NCI-H1417 treated with DMSO at 0.1 percent for 48 hours (cell line): ENCODE measurements around the gene TULP3.
A peak's percentile ranks its signal among the peaks of the same experiment; 100 is the strongest.
"Not testable (repeated sequence)": the region's sequence is repeated elsewhere in the genome, so short reads cannot be mapped to it uniquely, and the experiment has no call there.

Experiments
- DNase-seq: peaks from one replicate; lab custom pipeline; 2025; lab: John Stamatoyannopoulos, UW

The TULP3 gene, protein sequence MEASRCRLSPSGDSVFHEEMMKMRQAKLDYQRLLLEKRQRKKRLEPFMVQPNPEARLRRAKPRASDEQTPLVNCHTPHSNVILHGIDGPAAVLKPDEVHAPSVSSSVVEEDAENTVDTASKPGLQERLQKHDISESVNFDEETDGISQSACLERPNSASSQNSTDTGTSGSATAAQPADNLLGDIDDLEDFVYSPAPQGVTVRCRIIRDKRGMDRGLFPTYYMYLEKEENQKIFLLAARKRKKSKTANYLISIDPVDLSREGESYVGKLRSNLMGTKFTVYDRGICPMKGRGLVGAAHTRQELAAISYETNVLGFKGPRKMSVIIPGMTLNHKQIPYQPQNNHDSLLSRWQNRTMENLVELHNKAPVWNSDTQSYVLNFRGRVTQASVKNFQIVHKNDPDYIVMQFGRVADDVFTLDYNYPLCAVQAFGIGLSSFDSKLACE

DNA sequence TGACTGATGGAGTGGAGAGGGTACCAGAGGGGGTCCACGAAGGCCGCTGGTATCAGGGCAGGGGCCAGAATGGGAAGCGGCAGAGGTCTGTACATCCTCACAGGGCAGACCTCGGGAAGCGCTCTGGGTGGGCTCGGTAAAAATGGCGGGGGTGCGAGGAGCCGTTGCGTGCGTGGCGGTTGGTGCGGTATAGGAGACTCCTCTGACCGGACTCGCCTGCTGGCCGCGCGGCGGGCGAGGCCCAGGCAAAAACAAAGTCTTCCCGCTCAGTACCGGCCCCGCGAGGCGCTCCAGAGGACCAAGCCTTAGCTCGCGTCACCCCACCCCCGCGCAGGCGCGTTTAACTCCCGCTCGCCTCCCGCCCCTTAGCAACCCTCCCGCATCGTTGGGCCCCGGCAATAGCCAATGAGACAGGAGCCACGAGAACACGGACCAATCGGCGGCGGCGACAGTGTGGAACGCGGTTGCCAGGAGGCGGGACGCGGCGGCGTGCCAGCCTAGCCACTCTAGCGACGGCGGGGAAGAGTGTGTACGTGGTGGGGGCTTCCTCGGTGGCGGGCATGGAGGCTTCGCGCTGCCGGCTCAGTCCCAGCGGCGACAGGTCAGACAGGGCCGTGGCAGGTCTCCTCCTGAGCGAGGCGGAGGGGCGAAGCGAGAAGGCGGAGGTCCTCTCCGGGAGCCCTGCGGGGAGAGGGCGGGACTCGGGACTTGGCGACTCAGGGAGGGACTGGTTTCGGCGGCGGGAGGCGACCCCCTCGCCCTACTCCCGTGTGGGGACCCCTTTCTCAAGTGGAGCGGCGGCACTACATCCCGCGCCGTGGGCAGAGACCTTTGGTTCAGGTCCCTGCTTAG lies at the start of gene TULP3:
Gene TULP3, plus strand, starts transcription at position 504 of the 852 bp plus-strand sequence. Its CDS starts 57 bp downstream, at position 561.
- DNase-seq = peak; percentile 96

DNA sequence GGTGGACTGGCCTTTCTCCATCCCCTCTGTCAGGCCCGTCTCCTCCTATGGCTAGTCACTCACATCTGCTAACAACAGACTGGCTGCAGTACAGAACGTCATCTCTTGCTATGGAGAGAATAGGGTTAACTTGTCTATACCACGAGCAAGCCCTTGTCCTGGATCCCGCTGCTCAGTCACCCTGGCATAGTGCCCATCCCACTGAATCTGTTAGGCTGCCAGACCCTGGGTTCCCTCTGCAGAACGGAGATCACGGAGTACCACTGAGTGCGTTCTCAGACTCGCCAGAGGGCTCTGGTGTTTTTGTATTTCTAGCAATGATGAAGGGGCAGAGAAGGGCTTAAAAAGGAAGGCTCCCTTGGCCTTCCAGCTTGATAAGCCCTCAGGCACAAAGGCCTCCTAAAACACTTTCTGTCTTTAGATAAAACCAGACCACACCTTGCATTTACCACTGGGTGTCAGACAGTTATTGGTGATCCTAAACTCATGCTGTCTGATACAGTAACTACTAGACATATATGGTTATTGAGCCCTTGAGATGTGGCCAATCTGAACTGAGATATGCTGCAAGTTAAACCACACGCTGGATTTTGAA lies 49.5 kb upstream of the TULP3 start:
- no peak for DNase-seq

DNA sequence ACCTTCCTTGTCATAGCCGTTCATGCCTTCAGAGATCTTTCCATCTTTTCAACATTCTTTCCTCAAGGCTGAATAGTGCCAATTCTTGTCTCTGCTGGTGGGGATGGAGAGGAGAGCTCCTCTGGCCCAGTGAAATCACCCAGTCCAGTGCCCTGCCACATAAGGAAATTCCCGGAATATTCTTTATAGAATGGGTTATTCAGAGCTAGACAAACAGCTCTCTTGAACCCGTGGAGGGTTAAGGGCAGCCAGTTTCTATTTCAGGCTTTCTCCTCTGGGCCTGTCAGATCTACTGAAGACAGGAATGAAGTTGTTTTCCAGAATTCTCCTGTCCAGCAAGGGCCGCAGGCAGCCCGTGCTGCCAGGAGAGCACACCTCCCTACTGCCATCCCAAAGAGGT lies 47.7 kb upstream of the TULP3 start:
- DNase-seq = no peak

DNA sequence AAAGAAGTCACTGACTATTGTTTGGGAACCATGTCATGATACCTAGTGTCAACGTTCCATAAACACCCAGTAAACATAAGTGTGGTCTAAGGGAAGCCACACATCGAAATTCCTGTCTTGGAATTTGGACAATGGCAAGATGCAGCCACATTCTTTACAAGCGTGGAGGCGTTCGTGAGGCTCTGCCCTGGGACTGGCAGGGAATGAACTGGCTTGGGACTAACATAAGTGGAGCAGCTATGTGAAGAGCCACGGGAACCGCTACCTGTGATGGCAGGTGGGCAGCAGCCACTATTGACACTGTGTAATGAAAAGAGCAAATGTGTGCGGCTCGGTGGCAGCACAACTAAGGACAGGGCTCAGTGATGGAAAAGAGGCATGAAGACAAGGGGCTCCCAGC lies 45.9 kb upstream of the TULP3 start:
- no peak for DNase-seq

DNA sequence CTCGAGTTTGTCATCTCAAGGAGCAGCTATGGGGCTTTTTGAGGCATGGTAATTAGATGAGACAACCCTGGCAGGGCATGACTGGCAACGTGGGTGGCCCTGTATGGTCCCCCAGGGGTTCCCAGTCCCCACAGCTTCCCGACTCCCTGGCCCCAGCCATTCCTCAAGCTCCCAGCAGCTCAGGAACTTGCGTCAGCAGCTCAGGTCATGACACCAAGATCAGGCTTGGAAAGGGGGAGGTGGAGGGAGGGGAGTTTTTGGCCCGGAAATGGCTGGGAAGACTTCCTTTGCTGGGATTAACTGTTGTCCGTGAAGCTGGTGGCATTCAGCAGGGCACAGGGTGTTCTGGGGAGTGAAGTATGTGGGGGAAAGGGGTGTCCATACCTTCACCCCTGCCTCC lies 45.4 kb upstream of the TULP3 start:
- no peak for DNase-seq

DNA sequence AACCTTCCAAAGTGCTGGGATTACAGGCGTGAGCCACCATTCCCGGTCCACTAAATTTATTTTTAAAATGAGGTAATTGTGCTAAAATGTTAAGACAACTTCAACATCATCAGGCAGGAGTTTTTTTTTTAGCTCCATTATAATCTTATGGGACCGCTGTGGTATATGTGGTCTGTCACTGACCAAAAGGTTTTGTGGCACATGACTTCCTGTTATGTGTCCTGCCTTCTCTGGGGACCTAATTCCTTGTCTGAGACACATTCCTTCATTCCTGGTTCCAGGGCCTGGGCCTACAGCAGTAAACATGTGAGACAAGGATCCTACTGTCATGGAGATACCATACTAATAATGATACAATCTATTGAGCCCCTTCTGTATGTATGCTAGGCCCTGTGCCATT lies 38.8 kb upstream of the TULP3 start:
- no peak for DNase-seq

DNA sequence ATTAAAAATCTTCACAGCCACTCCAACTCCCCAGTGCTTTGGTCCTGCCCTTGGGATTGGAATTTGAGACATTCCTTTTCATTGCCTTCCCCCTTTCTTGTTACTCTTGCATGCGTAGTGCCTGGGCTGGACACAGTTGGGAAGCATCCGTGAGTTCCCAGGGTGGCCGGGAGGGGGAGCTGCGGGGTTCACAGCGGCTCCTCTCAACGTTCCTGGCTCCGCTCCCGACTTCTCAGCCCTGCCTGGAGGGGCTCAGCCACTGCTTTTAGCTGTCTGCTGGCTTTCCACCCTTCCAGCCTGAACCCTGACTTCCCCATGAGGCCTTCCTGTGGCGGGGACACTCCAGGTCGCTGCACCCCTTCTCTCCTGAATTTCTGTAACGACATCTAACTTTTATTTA lies 37.1 kb upstream of the TULP3 start:
- no peak for DNase-seq

DNA sequence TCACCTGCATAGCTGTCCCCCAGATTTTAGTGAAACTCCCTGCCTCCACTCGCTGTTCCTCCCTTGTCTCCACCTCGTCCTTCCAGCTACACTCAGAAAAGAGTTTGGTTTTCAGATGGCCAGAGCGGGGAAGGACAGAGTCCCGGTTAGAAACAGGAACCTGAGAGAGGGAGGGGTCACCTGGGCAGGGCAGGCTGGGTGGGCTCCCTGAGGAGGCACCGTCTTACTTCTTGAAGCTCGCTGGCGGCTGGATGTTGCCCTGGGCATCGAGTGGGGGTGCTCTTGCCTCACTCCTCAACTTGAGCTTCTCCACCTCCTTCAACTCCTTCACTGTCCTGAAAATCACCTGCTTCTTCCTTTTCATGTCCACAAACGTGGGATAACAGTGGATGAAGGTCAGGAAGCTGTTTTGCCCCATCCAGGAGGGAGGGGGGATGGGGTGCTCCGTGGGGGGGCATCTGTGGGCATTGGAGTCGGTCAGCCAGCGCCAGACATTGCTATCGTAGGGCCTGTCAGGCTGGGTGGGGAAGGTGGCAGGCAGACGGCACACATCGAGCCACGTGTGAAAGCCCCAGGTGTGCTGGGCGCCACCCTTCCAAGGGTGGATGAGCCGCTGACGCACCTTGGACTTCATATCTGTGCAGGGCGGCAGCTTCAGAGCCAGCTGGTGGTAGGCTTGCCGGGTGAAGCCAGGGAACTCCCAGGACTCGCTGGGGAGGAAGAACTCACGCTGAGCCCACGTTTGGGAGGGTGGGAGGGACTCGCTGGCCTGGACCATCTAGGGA lies 35.8 kb upstream of the TULP3 start:
- no peak for DNase-seq

DNA sequence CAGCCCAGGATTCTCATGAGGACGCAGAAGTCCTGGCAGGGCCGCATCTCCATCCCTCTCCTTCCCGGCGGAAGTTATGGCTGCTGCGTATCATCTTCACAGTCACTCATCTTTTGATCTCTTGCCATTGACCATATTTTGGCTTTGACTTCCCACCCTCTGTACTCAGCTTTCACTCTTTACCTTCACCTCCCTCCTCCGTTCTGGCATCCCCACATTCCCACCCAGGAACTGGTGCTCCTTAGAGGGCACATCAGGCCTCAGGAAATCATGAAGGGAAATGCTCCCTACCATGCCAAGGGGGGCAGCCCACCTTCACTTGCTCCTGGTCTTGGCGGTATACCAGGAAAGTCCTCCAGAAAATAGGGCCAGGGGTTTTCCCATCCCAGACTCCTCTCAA lies 35.1 kb upstream of the TULP3 start:
- no peak for DNase-seq

DNA sequence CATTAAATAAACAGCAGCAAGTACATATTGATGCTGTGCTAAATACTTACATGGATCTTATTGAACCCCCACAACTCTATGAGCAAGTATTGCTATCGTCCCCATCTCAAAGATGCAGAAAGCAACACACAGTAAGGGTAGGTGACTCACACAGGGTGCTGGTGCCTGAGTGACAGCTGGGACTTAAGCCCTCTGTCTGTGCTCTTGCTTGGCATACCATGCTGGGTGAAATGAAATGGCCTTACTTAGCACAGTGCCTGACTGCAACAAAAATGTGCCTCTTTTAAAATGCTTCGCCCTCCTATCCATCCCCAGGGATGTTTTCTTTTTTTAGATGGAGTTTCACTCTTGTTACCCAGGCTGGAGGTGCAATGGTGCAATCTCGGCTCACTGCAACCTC lies 34.6 kb upstream of the TULP3 start:
- DNase-seq = no peak

DNA sequence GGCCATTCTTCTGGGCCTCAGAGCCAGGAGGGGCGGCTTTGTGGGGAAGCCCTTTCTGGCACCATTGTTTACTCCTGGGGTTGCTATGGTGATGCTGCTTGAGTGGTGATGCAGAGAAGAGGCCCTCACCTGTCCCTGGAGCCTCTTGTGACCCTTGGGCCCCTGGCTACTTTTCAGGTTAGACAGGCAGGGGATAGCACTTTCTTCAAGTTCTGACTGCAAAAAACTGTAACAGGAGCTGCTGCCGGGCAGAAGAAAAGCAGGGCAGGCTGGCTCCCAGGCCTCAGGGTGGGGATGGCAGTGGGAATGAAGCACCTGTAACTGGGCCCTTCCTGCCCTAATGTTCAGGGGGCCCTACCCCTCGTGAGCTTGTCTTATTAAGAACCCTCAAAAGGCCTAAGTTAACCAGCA lies 33.7 kb upstream of the TULP3 start, which contains the start of gene TEX52:
Gene TEX52, minus strand, starts transcription at position 19 of the 411 bp plus-strand sequence. Its CDS starts 13 bp downstream, at position 6.
- no peak for DNase-seq

DNA sequence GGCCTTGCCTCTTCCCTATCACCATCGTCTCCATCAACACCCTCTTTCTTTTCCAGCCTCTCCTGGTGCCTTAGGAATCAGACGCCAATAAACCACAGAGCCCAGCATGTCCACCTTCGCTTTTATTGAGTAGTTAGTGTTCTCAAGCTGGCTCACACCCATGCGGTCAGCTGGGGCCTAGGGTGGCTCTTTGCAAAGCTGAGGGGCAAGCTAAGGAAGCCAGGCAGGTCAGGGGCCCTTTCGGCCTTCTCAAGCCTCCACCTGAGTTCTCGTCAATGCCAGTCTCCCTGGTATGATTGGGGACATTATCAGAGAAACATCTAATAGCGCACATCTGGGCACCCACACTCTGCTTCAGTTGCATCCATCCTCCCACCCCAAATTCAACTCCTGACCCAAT lies 33.1 kb upstream of the TULP3 start:
- no peak for DNase-seq

DNA sequence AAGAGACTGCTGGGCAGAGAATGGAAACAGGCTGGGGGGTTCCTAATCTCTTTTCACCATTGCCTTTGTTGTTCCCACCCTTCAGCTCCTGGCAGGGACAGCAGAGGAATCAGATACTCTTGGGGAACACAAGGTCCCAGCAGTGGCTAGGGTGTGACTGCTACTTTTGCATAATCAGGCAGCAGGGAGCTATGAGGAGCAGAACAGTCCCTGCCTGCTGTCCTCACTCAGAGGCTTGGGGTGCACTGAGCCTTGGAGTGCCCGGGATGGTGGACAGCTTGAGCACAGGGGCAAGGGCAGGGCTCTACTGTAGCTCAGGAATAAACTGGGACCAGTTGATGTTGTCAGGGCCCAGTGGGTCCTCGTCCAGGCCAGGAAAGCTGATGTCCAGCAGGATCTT lies 32.4 kb upstream of the TULP3 start:
- no peak for DNase-seq

DNA sequence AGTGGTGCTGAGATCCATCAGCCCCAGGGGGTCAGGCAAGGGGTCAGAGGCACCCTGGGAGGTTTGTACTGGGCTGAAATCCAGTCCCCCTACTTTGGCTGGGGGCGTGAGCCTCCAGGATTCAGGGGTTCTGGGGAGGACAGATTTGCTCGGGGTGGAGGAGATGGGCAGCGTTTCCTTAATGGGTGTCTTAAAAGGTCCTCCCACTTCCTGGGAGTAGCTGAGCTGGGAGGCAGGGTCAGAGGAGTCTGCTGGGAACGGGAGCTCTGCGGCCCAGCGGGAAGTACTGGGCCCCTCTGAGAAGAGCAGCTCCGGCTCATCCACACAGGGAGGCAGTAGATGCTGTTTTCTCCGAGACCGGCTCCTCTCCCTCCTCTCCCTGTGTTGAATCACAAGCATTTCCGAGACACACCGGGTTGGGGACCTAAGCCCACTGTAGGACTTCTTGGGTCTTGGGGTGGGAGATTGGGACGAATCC lies 31.7 kb upstream of the TULP3 start:
- DNase-seq = no peak

DNA sequence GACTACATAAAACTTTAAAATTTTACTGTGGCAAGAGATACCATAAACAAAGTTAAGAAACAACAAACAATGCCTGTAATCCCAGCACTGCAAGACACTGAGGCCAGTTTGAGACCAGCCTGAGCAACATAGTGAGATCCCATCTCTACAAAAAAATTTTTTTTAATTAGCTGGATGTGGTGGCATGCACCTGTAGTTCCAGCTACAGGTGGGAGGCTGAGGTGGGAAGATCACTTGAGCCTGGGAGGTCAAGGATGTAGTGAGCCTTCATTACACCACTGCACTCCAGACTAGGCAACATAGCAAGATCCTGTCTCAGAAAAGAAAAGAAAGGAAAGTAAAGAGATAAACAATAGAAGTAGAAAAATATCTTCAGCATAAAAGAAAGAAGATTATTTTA lies 30.5 kb upstream of the TULP3 start:
- no peak for DNase-seq

DNA sequence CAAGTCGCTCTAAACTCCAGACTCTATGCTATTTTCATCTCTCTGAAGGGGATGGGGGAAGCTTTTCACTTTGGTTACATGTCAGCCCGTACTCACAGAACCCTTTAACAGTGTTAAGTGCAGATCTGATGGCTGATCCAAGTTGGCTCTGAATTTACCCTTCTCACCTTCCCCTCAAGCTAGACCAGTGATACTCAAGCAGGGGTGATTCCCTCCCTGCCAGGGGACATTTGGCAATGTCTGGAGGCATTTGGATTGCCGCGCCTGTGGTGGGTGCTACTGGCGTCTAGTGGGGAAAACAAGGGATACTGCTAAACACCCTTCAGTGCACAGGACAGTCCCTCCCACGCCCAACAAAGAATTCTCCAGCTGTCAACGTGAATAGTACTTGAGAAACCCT lies 27.8 kb upstream of the TULP3 start:
- DNase-seq = no peak

DNA sequence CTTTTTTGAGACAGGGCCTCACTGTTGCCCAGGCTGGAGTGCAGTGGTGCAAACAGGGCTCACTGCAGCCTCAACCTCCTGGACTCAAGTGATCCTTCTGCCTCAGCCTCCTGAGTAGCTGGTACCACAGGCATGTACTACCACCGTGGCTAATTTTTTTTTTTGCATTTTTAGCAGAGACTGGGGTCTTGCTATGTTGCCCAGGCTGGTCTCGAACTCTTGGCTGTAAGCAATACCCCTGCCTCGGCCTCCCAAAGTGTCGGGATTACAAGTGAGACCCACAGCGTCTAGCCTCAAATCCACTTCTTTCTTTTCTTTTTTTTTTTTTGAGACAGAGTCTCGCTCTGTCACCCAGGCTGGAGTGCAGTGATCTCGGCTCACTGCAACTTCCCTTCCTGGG lies 27.3 kb upstream of the TULP3 start:
- not testable (repeated sequence) for DNase-seq

DNA sequence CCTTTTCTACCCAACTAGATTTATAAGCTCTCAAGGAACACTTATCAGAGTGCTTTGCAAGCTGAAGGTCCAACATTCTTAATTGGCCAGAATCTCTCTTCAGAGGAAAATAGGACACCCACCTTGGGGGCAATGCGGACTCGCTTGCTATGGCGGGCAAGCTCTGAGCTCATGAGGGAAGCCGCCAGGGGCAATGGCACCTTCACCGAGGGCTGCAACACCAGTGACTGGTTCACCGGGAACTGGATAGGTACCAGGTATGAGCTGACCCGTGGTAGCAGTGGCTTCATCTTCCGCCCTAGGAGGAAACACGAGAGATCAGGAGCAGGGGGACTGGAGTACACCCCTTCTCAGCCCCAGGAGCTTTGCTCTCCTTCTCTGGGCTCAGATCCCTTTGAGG lies 26.5 kb upstream of the TULP3 start:
- DNase-seq = no peak

DNA sequence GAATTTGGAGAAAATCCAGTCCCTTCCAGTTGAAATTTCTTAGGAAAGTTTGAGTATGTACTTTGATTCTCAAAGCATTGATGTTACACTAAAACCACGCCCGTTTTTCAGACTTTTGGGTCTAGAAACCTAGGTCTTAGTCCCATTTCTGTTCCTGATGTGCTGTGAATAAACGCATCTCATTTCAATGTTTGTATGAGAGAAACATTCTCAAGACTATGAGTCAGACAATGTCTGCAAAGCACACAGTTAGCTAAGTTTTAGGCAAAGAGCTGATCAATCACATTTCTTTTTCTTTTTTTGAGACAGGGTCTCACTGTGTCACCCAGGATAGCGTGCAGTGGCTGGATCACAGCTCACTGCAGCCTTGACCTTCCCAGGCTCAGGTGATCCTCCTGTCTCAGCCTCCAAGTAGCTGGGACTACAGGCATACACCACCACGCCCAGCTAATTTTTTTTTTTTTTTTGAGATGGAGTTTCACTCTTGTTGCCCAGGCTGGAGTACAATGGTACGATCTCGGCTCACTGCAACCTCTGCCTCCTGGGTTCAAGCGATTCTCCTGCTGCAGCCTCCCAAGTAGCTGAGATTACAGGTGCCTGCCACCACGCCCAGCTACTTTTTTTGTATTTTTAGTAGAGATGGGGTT lies 21.6 kb upstream of the TULP3 start:
- DNase-seq = not testable (repeated sequence)

DNA sequence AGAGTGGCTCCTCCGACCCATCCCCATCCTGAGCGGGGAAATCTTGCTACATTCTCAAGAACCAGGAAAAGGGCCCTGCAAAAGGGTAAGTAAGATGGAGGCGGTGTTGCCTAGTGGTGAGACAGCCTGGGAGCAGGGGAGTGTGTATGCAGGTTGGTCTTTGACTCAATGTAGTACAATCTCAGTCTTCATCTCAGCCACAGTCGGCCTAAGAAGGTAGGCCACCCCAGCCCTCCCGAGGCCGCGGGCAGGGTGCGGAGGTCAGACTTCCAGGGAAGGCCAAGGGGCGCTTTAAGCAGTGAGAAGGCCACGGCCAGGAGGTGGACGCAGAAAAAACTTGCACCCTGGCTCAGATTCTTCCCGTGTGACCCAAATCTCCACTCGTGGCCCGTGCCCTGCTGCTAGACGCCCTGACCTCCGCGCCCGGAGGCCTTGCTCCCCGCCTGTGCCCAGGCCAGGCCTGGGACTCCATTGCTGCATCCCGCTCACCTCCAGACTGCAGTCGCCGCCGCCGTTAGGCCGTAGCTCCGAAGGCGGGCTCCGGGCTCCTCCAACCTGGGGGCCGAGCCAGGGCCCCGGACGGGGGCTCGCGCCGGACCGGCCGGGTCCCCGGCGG lies 14.2 kb upstream of the TULP3 start:
- DNase-seq = no peak
